Fibroblast of lung (primary cell): ENCODE results near the gene PELO. TPM values are rescaled to one million over a fixed set of nuclear protein-coding genes. Genes with fewer than 3 reads are reported as not detected.

Experiments
- DNase-seq, 2 donors: peaks; one replicate each; pipeline versions ENCODE4 v3.0.0 to v3.0.0-alpha.2; 2010; ENCODE audit warnings: low read depth in 2 of 2
- H2AFZ ChIP-seq: 2 replicates; pipeline ENCODE4 v1.5.1; 2012; ENCODE audit warnings: low read length, control low read depth, inconsistent platforms
- H3K27ac ChIP-seq: 2 replicates; pipeline ENCODE4 v1.5.1; 2011; ENCODE audit warnings: low read length, control low read depth; ENCODE audit not compliant: insufficient read depth
- H3K27me3 ChIP-seq: 2 replicates; pipeline ENCODE4 v1.5.1; 2011; ENCODE audit warnings: mild to moderate bottlenecking, low read length; ENCODE audit not compliant: control insufficient read depth, insufficient read depth
- H3K36me3 ChIP-seq: 2 replicates; pipeline ENCODE4 v1.5.1; 2011; ENCODE audit warnings: low read length; ENCODE audit not compliant: control insufficient read depth, insufficient read depth
- H3K4me1 ChIP-seq: 2 replicates; pipeline ENCODE4 v1.5.1; 2011; ENCODE audit warnings: low read length; ENCODE audit not compliant: control insufficient read depth, insufficient read depth; ENCODE audit errors: extremely low read depth
- H3K4me2 ChIP-seq: 2 replicates; pipeline ENCODE4 v1.5.1; 2011; ENCODE audit warnings: low read length, control low read depth; ENCODE audit not compliant: insufficient read depth; ENCODE audit errors: extremely low read depth
- H3K4me3 ChIP-seq, 4 experiments: fragments of 200-600 bp in 1 of 4; sonication (generic) in 1 of 4; replicated peaks in 1 of 4; 2 replicates each; pipeline ENCODE4 v1.5.1; 2011 to 2016; ENCODE audit warnings: low read length in 4 of 4, low read depth in 3 of 4, mild to moderate bottlenecking in 3 of 4, control low read depth in 2 of 4, inconsistent platforms in 1 of 4, mixed read lengths in 1 of 4; ENCODE audit not compliant: insufficient read depth in 1 of 4; ENCODE audit errors: control extremely low read depth in 1 of 4
- H3K79me2 ChIP-seq: 2 replicates; pipeline ENCODE4 v1.5.1; 2012; ENCODE audit warnings: mild to moderate bottlenecking, low read length, inconsistent platforms; ENCODE audit not compliant: control insufficient read depth, insufficient read depth
- H3K9ac ChIP-seq: 2 replicates; pipeline ENCODE4 v1.5.1; 2011; ENCODE audit warnings: mild to moderate bottlenecking, low read length, control low read depth; ENCODE audit not compliant: insufficient read depth
- H3K9me3 ChIP-seq: 2 replicates; pipeline ENCODE4 v1.5.1; 2012; ENCODE audit warnings: low read depth, low read length; ENCODE audit not compliant: control insufficient read depth, insufficient read depth
- H4K20me1 ChIP-seq: 2 replicates; pipeline ENCODE4 v1.5.1; 2011; ENCODE audit warnings: low read length; ENCODE audit not compliant: control insufficient read depth, insufficient read depth; ENCODE audit errors: extremely low read depth
- CTCF ChIP-seq, 2 donors: IDR thresholded peaks in 1 of 2; conservative IDR thresholded peaks in 1 of 2; 1 replicate in 1 of 2; 2 replicates in 1 of 2; pipeline ENCODE4 v1.5.1; 2011 to 2012; ENCODE audit warnings: low read length in 2 of 2, control low read depth in 1 of 2, inconsistent platforms in 1 of 2, low read depth in 1 of 2, mild to moderate bottlenecking in 1 of 2
- EZH2 ChIP-seq: IDR thresholded peaks from 2 replicates; pipeline ENCODE4 v1.5.1; 2012; ENCODE audit warnings: low read length, control low read depth, mild to moderate bottlenecking; ENCODE audit errors: missing control alignments
- polyA plus RNA-seq, 2 donors: library from polyadenylated mRNA; depleted of rRNA in 1 of 2; stranded (reverse) in 1 of 2; unstranded in 1 of 2; fragments of >200 nt; gene quantifications; 2 replicates each; pipeline ENCODE4 v1.2.1, GENCODE V29; 2011 to 2012; ENCODE audit warnings: missing spikeins in 1 of 2
- total RNA-seq: library from RNA; depleted of rRNA; stranded (reverse); fragments of >200 nt; gene quantifications from 2 replicates; pipeline ENCODE4 v1.2.1, GENCODE V29; 2014

Gene PELO
- total and polyA plus RNA-seq, 2 donors (not counting 1 experiment from before 2014, with no cell fraction given): 30.5 to 45.2 TPM

- Histone ChIP-seq H3K4me2 (no peak overlapping the region), H3K9me3 (no peaks in the 10 kb centered on the region)
- TF ChIP-seq CTCF (conservative IDR thresholded peaks at IDR 0.05 in 1 of 2, IDR thresholded peaks at IDR 0.05 in 1 of 2; ENCODE audit: low read depth in 1 of 2, low read length in 2 of 2) (no peak), EZH2 (no peak)
These were observed 29.7 kb upstream of the PELO start for GRCh38 chr5:52758014-52758413.

GRCh38 chr5:52759331-52759730 lies 28.4 kb upstream of the PELO start:
- H3K9ac ChIP-seq: no peak overlapping the region
- no peaks in the 10 kb centered on the region for H3K9me3 ChIP-seq
- no peaks in the 10 kb centered on the region for H3K79me2 ChIP-seq
- no peaks in the 10 kb centered on the region for H3K4me1 ChIP-seq
- no peak overlapping the region for H3K4me3 ChIP-seq
- H3K27ac ChIP-seq: no peak overlapping the region
- H2AFZ ChIP-seq: no peak overlapping the region
- DNase-seq: peak; percentile 20 to 56
- H4K20me1 ChIP-seq: no peaks in the 10 kb centered on the region
- TF ChIP-seq EZH2 (no peak), CTCF (conservative IDR thresholded peaks at IDR 0.05 in 1 of 2, IDR thresholded peaks at IDR 0.05 in 1 of 2; ENCODE audit: low read depth in 1 of 2, low read length in 2 of 2) (no peak)
- H3K27me3 ChIP-seq: no peaks in the 10 kb centered on the region
- no peak overlapping the region for H3K4me2 ChIP-seq
- H3K36me3 ChIP-seq: no peaks in the 10 kb centered on the region

More at GRCh38 chr5:52758014-52758413, 29.7 kb upstream of the PELO start:
- Histone ChIP-seq H3K36me3 (no peaks in the 10 kb centered on the region), H3K4me3 (no peak overlapping the region), H3K79me2 (no peaks in the 10 kb centered on the region), H3K27me3 (no peaks in the 10 kb centered on the region), H4K20me1 (no peaks in the 10 kb centered on the region), H2AFZ (no peak overlapping the region), H3K9ac (no peak overlapping the region), H3K27ac (no peak overlapping the region), H3K4me1 (no peaks in the 10 kb centered on the region)
- no peak for DNase-seq

- no peaks in the 10 kb centered on the region for H4K20me1 ChIP-seq
- no peak overlapping the region for H3K9ac ChIP-seq
- TF ChIP-seq CTCF (conservative IDR thresholded peaks at IDR 0.05 in 1 of 2, IDR thresholded peaks at IDR 0.05 in 1 of 2; ENCODE audit: low read depth in 1 of 2, low read length in 2 of 2) (no peak), EZH2 (no peak)
- H3K36me3 ChIP-seq: no peaks in the 10 kb centered on the region
- no peaks in the 10 kb centered on the region for H3K79me2 ChIP-seq
- H3K27ac ChIP-seq: no peak overlapping the region
- H3K27me3 ChIP-seq: no peaks in the 10 kb centered on the region
- no peak for DNase-seq
- no peaks in the 10 kb centered on the region for H3K9me3 ChIP-seq
- no peak overlapping the region for H3K4me2 ChIP-seq
- H3K4me3 ChIP-seq: no peak overlapping the region
- H3K4me1 ChIP-seq: no peaks in the 10 kb centered on the region
- no peak overlapping the region for H2AFZ ChIP-seq
These were observed 26.9 kb upstream of the PELO start for GRCh38 chr5:52760695-52761366.
